HEK293 (cell line): ENCODE results near the gene SPTAN1.

Experiments
- CTCF ChIP-seq: fragments of 450-650 bp; formaldehyde crosslinking; IDR thresholded peaks from 2 replicates; pipeline ENCODE4 v1.5.1; 2016; ENCODE audit warnings: missing biosample characterization, missing genetic modification characterization
- ZNF423 ChIP-seq: fragments of 450-650 bp; formaldehyde crosslinking; IDR thresholded peaks from 2 replicates; pipeline ENCODE4 v1.5.1; 2016; ENCODE audit warnings: missing biosample characterization, missing genetic modification characterization

GRCh38 chr9:128521956-128522355 is 30.4 kb upstream of the SPTAN1 start:
- TF ChIP-seq CTCF (tag by site-specific recombination) (no peak), ZNF423 (no peak)
